B cell (primary cell): ENCODE results near the gene LAYN. TPM values are rescaled to one million over a fixed set of nuclear protein-coding genes. Genes with fewer than 3 reads are reported as not detected.

Experiments used
- ATAC-seq: fragments of 200-7000 bp; cut with Tn5 transposase; one replicate; pipeline ENCODE4 v1.10.0; 2021; ENCODE audit warnings: low read depth, mild to moderate bottlenecking, moderate number of reproducible peaks, moderate library complexity
- CTCF ChIA-PET: fragments of 350-600 bp; sonication (Branson Sonifier 250); formaldehyde crosslinking; loops from one replicate; lab custom pipeline; 2021; ENCODE audit warnings: antibody characterized with exemption, inconsistent platforms; lab: Charles Lee
- POLR2A ChIA-PET: fragments of 350-600 bp; sonication (Branson Sonifier 250); formaldehyde crosslinking; loops from one replicate; lab custom pipeline; 2021; ENCODE audit warnings: antibody characterized with exemption; lab: Charles Lee
- DNase-seq: peaks from one replicate; pipeline ENCODE4 v3.0.0; 2013
- H2AFZ ChIP-seq: 2 replicates; pipeline ENCODE4 v1.6.1; 2012; ENCODE audit warnings: mild to moderate bottlenecking, low read depth, low read length; ENCODE audit not compliant: insufficient read depth, poor library complexity, severe bottlenecking
- H3K27ac ChIP-seq, 2 donors: 1 replicate in 1 of 2; 2 replicates in 1 of 2; pipeline ENCODE4 v1.5.1; 2012 to 2013; ENCODE audit warnings: low read length in 2 of 2, mild to moderate bottlenecking in 2 of 2, moderate library complexity in 1 of 2
- H3K27me3 ChIP-seq, 4 experiments: fragments of 200-600 bp in 1 of 4; sonication (generic) in 1 of 4; replicated peaks in 1 of 4; 1 replicate in 2 of 4; 2 replicates in 2 of 4; pipeline versions ENCODE4 v1.6.1 to v1.7.0; 2013 to 2016; ENCODE audit warnings: low read length in 3 of 4, mild to moderate bottlenecking in 2 of 4, mixed read lengths in 1 of 4, moderate library complexity in 1 of 4; ENCODE audit not compliant: insufficient read depth in 4 of 4, control insufficient read depth in 3 of 4; ENCODE audit errors: control extremely low read depth in 1 of 4
- H3K36me3 ChIP-seq, 2 experiments: replicated peaks in 1 of 2; 1 replicate in 1 of 2; 2 replicates in 1 of 2; pipeline versions ENCODE4 v1.6.1 to v1.7.1; 2013; ENCODE audit warnings: low read length in 1 of 2; ENCODE audit not compliant: insufficient read depth in 2 of 2, control insufficient read depth in 1 of 2; ENCODE audit errors: control extremely low read depth in 1 of 2, extremely low read depth in 1 of 2
- H3K4me1 ChIP-seq, 2 donors: fragments of 200-600 bp in 1 of 2; sonication (generic) in 1 of 2; 1 replicate in 1 of 2; 2 replicates in 1 of 2; pipeline versions ENCODE4 v1.5.1 to v1.6.1; 2013 to 2017; ENCODE audit warnings: low read length in 2 of 2; ENCODE audit not compliant: control insufficient read depth in 2 of 2, insufficient read depth in 2 of 2
- H3K4me2 ChIP-seq: replicated peaks from 2 replicates; pipeline ENCODE3; 2012; ENCODE audit warnings: mild to moderate bottlenecking, low read depth, low read length; ENCODE audit not compliant: poor library complexity, severe bottlenecking
- H3K4me3 ChIP-seq, 5 experiments: fragments of 200-600 bp in 1 of 5; sonication (generic) in 1 of 5; 1 replicate in 3 of 5; 2 replicates in 2 of 5; pipeline versions ENCODE4 v1.5.1 to v1.7.0; 2011 to 2016; ENCODE audit warnings: low read length in 4 of 5, mild to moderate bottlenecking in 4 of 5, low read depth in 2 of 5, control low read depth in 1 of 5, moderate library complexity in 1 of 5; ENCODE audit not compliant: insufficient read depth in 1 of 5; ENCODE audit errors: control extremely low read depth in 1 of 5, extremely low read depth in 1 of 5
- H3K79me2 ChIP-seq: fragments of 200-600 bp; sonication (generic); one replicate; pipeline ENCODE4 v1.6.0; 2016; ENCODE audit warnings: low read length; ENCODE audit not compliant: control insufficient read depth, insufficient read depth
- H3K9ac ChIP-seq: fragments of 200-600 bp; sonication (generic); 2 replicates; pipeline ENCODE4 v1.6.1; 2017; ENCODE audit warnings: mild to moderate bottlenecking, low read length, moderate library complexity
- H3K9me3 ChIP-seq, 3 donors: one replicate each; pipeline versions ENCODE4 v1.6.1 to v1.7.1; 2013; ENCODE audit warnings: low read length in 2 of 3; ENCODE audit not compliant: control insufficient read depth in 2 of 3, insufficient read depth in 1 of 3; ENCODE audit errors: control extremely low read depth in 1 of 3
- H4K20me1 ChIP-seq: 2 replicates; pipeline ENCODE4 v1.6.0; 2012; ENCODE audit warnings: mild to moderate bottlenecking, low read length; ENCODE audit not compliant: insufficient read depth, control insufficient read depth, poor library complexity, severe bottlenecking
- H3K27ac Mint-ChIP-seq: one replicate; pipeline ENCODE4 v1.8.0; 2021; ENCODE audit warnings: mixed read lengths
- H3K27me3 Mint-ChIP-seq: one replicate; pipeline ENCODE4 v1.8.0; 2021; ENCODE audit warnings: mixed read lengths
- H3K4me1 Mint-ChIP-seq: one replicate; pipeline ENCODE4 v1.8.0; 2021; ENCODE audit warnings: mixed read lengths
- H3K4me3 Mint-ChIP-seq: one replicate; pipeline ENCODE4 v1.8.0; 2021; ENCODE audit warnings: mixed read lengths
- H3K9me3 Mint-ChIP-seq: one replicate; pipeline ENCODE4 v1.8.0; 2022; ENCODE audit warnings: mixed read lengths; ENCODE audit not compliant: insufficient read depth
- EZH2 ChIP-seq: IDR thresholded peaks from 2 replicates; pipeline ENCODE4 v1.6.1; 2012; ENCODE audit warnings: borderline replicate concordance, low read depth, mild to moderate bottlenecking, moderate library complexity, low read length; ENCODE audit not compliant: insufficient read depth, poor library complexity, severe bottlenecking
- WGBS: methylation state at CpG from one replicate; pipeline ENCODE4 v1.1.5; 2013; ENCODE audit warnings: missing lambda C conversion rate; ENCODE audit not compliant: insufficient coverage; 5-methylcytosine and 5-hydroxymethylcytosine counted together
- intact Hi-C: fragments of 100-400 bp; cut with micrococcal nuclease; formaldehyde crosslinking; loops from one replicate; pipeline ENCODE4 v1.10.0; 2022
- polyA plus RNA-seq: library from polyadenylated mRNA; depleted of rRNA; stranded (reverse); fragments of >200 nt; gene quantifications from 2 replicates; pipeline ENCODE4 v1.2.3, GENCODE V29; 2012
- total RNA-seq, 2 donors: library from RNA; stranded (reverse); fragments of 120-200 nt in 1 of 2; gene quantifications; 1 replicate in 1 of 2; 2 replicates in 1 of 2; pipeline versions ENCODE4 v1.2.3 to v1.2.4, GENCODE V29; 2013 to 2022
- TF ChIP-seq, protein P1 (sequence below): fragments of 200-600 bp; IDR thresholded peaks from one replicate; pipeline ENCODE4 v1.8.0; 2022; ENCODE audit warnings: antibody characterized with exemption, mild to moderate bottlenecking

LAYN gene
- total and polyA plus RNA-seq, 2 donors (not counting 1 experiment from before 2014, with no cell fraction given) = not detected

DNA sequence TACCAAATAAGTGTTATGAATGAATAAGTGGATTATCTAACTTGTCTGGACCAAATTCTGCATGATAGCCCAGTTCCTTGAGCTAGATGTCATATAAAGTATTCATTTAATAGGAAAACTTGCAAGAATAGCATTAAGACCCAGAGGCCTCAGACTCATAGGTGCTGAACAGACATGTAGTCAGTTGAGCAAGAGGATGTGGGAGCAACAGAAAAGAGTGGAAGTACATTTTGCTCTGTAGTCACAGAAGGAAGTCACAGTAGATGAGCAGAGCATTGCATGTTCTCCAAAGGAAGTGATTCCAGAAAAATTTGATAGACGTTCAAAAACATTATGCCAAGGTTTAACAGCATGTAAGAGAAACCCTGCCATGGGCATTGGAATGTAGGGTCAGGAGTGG, 16.5 kb upstream of the LAYN start:
- WGBS = 67% methylated on average over 1 of the region's 1 CpG
- Mint-ChIP-seq H3K27me3 (peaks cover 20% of the 10 kb centered on the region), H3K27ac (no peak overlapping the region), H3K4me1 (no peaks in the 10 kb centered on the region), H3K9me3 (no peaks in the 10 kb centered on the region), H3K4me3 (no peak overlapping the region)
- H3K4me1 ChIP-seq = no peaks in the 10 kb centered on the region
- H3K4me3 ChIP-seq = no peak overlapping the region
- no peaks in the 10 kb centered on the region for H3K79me2 ChIP-seq
- no peak for DNase-seq
- H3K4me2 ChIP-seq = no peak overlapping the region
- no peaks in the 10 kb centered on the region for H3K9me3 ChIP-seq
- intact Hi-C loops = no loop called here
- CTCF ChIA-PET = interaction anchor here (1.1 kb wide), 1 partner anchor 10 kb away, joined by 4 read pairs; no protein-coding TSS in a partner anchor
- no peak overlapping the region for H3K9ac ChIP-seq
- H3K27ac ChIP-seq = no peak overlapping the region
- no peaks in the 10 kb centered on the region for H3K36me3 ChIP-seq
- no peaks in the 10 kb centered on the region for H4K20me1 ChIP-seq
- no peak overlapping the region for H2AFZ ChIP-seq
- peaks cover 0 to 7% (median 3%) of the 10 kb centered on the region in 4 experiments for H3K27me3 ChIP-seq
- no peak for TF ChIP-seq EZH2
- TF ChIP-seq, protein P1, sequence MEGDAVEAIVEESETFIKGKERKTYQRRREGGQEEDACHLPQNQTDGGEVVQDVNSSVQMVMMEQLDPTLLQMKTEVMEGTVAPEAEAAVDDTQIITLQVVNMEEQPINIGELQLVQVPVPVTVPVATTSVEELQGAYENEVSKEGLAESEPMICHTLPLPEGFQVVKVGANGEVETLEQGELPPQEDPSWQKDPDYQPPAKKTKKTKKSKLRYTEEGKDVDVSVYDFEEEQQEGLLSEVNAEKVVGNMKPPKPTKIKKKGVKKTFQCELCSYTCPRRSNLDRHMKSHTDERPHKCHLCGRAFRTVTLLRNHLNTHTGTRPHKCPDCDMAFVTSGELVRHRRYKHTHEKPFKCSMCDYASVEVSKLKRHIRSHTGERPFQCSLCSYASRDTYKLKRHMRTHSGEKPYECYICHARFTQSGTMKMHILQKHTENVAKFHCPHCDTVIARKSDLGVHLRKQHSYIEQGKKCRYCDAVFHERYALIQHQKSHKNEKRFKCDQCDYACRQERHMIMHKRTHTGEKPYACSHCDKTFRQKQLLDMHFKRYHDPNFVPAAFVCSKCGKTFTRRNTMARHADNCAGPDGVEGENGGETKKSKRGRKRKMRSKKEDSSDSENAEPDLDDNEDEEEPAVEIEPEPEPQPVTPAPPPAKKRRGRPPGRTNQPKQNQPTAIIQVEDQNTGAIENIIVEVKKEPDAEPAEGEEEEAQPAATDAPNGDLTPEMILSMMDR = no peak
- ATAC-seq = no peak
- POLR2A ChIA-PET = no interaction called here

DNA sequence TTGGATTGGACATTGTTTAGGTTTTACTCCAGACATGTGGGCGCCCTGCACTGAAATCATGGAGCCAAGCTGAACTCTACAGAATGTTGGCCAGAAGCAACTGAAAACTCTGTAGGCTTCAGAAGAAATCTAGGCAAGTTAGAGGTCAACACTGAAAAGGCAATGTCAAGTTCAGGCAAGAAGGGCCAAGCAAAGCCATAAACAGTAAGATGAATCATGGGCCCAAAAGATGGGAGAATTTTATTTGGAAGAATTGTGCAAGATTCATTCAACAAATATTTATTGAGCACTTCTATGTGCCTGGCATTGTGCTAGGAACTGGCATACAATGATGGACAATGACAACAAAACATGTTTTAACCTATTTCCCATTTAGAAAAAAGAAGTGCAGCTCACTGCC, 15.1 kb upstream of the LAYN start:
- H3K9ac ChIP-seq = no peak overlapping the region
- no peak overlapping the region for H3K4me3 ChIP-seq
- H4K20me1 ChIP-seq = no peaks in the 10 kb centered on the region
- intact Hi-C loops = no loop called here
- peaks cover 0 to 7% (median 3%) of the 10 kb centered on the region in 4 experiments for H3K27me3 ChIP-seq
- no peak overlapping the region for H3K4me2 ChIP-seq
- H3K27me3 Mint-ChIP-seq = peaks cover 24% of the 10 kb centered on the region
- H3K4me1 Mint-ChIP-seq = no peaks in the 10 kb centered on the region
- H3K27ac ChIP-seq = no peak overlapping the region
- ChIA-PET POLR2A (no interaction called here), CTCF (interaction anchor here (0.8 kb wide), 1 partner anchor 9 kb away, joined by 3 read pairs; no protein-coding TSS in a partner anchor)
- ATAC-seq = no peak
- no peak overlapping the region for H2AFZ ChIP-seq
- no peaks in the 10 kb centered on the region for H3K79me2 ChIP-seq
- no peak for DNase-seq
- no peak overlapping the region for H3K4me3 Mint-ChIP-seq
- no peaks in the 10 kb centered on the region for H3K9me3 ChIP-seq
- no peaks in the 10 kb centered on the region for H3K36me3 ChIP-seq
- no peak overlapping the region for H3K27ac Mint-ChIP-seq
- H3K9me3 Mint-ChIP-seq = no peaks in the 10 kb centered on the region
- 100% methylated on average over 1 of the region's 1 CpG for WGBS
- no peak for TF ChIP-seq EZH2
- TF ChIP-seq, protein P1 = no peak
- no peaks in the 10 kb centered on the region for H3K4me1 ChIP-seq
